Common myeloid progenitor, CD34-positive (primary cell): ENCODE data around the gene B3GLCT.

Experiments used
- CTCF ChIA-PET: fragments of 350-600 bp; sonication (Branson Sonifier 250); formaldehyde crosslinking; loops from one replicate; lab custom pipeline; 2021; ENCODE audit warnings: antibody characterized with exemption; lab: Charles Lee
- POLR2A ChIA-PET: fragments of 350-600 bp; sonication (Branson Sonifier 250); formaldehyde crosslinking; loops from one replicate; lab custom pipeline; 2021; ENCODE audit warnings: antibody characterized with exemption; lab: Charles Lee
- DNase-seq, 3 donors: peaks; one replicate each; pipeline versions ENCODE4 v3.0.0 to v3.0.0-alpha.2; 2013
- H3K27ac ChIP-seq, 2 experiments: 1 replicate in 1 of 2; 2 replicates in 1 of 2; pipeline ENCODE4 v1.7.0; 2013; ENCODE audit warnings: inconsistent platforms in 2 of 2, low read length in 2 of 2, mild to moderate bottlenecking in 2 of 2, low read depth in 1 of 2, moderate library complexity in 1 of 2; ENCODE audit not compliant: severe bottlenecking in 2 of 2, insufficient read depth in 1 of 2, poor library complexity in 1 of 2
- H3K27me3 ChIP-seq, 5 experiments: replicated peaks in 2 of 5; 1 replicate in 3 of 5; 2 replicates in 2 of 5; pipeline versions ENCODE4 v1.6.1 to v1.7.0; 2013; ENCODE audit warnings: low read length in 4 of 5, mild to moderate bottlenecking in 2 of 5, moderate library complexity in 2 of 5, inconsistent platforms in 1 of 5; ENCODE audit not compliant: insufficient read depth in 5 of 5, control insufficient read depth in 4 of 5
- H3K36me3 ChIP-seq, 4 experiments: 1 replicate in 2 of 4; 2 replicates in 2 of 4; pipeline versions ENCODE4 v1.6.1 to v1.7.0; 2013; ENCODE audit warnings: low read length in 3 of 4, control low read depth in 1 of 4, mild to moderate bottlenecking in 1 of 4; ENCODE audit not compliant: control insufficient read depth in 4 of 4, insufficient read depth in 4 of 4
- H3K4me1 ChIP-seq, 4 experiments: 1 replicate in 3 of 4; 2 replicates in 1 of 4; pipeline versions ENCODE4 v1.6.1 to v1.7.1; 2013; ENCODE audit warnings: low read length in 3 of 4, mild to moderate bottlenecking in 3 of 4, control low read depth in 1 of 4, inconsistent platforms in 1 of 4, moderate library complexity in 1 of 4; ENCODE audit not compliant: control insufficient read depth in 4 of 4, insufficient read depth in 4 of 4; ENCODE audit errors: control extremely low read depth in 1 of 4
- H3K4me3 ChIP-seq, 7 experiments: 1 replicate in 4 of 7; 2 replicates in 3 of 7; pipeline versions ENCODE4 v1.5.1 to v1.7.0; 2013; ENCODE audit warnings: mild to moderate bottlenecking in 7 of 7, low read length in 6 of 7, moderate library complexity in 6 of 7, inconsistent platforms in 2 of 7, low read depth in 2 of 7, control low read depth in 1 of 7; ENCODE audit not compliant: insufficient read depth in 4 of 7, control insufficient read depth in 1 of 7; ENCODE audit errors: extremely low read depth in 1 of 7
- H3K9me3 ChIP-seq, 5 experiments: 1 replicate in 4 of 5; 2 replicates in 1 of 5; pipeline versions ENCODE4 v1.6.1 to v1.7.1; 2013; ENCODE audit warnings: low read length in 4 of 5, mild to moderate bottlenecking in 2 of 5, inconsistent platforms in 1 of 5, low read depth in 1 of 5, moderate library complexity in 1 of 5; ENCODE audit not compliant: control insufficient read depth in 4 of 5, insufficient read depth in 2 of 5; ENCODE audit errors: control extremely low read depth in 1 of 5
- WGBS: methylation state at CpG from one replicate; pipeline ENCODE4 v1.1.5; 2013; ENCODE audit not compliant: insufficient coverage; 5-methylcytosine and 5-hydroxymethylcytosine counted together

B3GLCT gene

DNA sequence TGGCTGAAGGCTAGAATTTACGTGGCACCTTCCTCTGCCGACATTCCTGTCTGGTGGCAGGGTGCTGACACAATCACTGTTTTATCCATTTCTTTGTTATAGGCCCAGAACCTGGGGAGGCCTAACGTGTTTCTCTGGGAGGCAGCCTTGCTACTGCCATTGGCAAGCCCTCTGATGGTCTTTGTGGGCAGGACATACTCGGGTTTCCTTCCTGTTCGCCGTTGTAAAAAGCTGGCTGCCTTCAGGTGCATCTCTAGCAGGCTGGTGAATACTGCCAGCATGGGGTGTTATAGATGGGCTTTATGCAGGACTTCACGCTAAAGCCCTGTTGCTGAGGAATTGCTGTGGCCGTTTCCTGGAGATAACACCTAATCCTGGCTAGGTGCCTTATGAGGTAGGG is 28.1 kb downstream of the B3GLCT start:
- H3K4me1 ChIP-seq = peaks cover 0 to 3% (median 0%) of the 10 kb centered on the region in 4 experiments
- no peaks in the 10 kb centered on the region for H3K27me3 ChIP-seq
- DNase-seq = no peak
- H3K9me3 ChIP-seq = no peaks in the 10 kb centered on the region
- CTCF ChIA-PET = interaction anchor here (4.9 kb wide), 1 partner anchor 9 kb away, joined by 27 read pairs; no protein-coding TSS in a partner anchor
- 59% methylated on average over 6 of the region's 8 CpGs for WGBS
- POLR2A ChIA-PET = no interaction called here
- no peak overlapping the region for H3K27ac ChIP-seq
- no peak overlapping the region for H3K4me3 ChIP-seq
- no peaks in the 10 kb centered on the region for H3K36me3 ChIP-seq

- whole genome bisulfite sequencing = 93% methylated on average over 6 of the region's 6 CpGs
- ChIA-PET POLR2A (no interaction called here), CTCF (interaction anchor here (1.0 to 4.6 kb wide), 5 partner anchors 9 to 190 kb away, joined by 3 to 27 read pairs (median 15); no protein-coding TSS in a partner anchor)
- DNase-seq = no peak
- H3K9me3 ChIP-seq = no peaks in the 10 kb centered on the region
- no peaks in the 10 kb centered on the region for H3K4me1 ChIP-seq
- no peak overlapping the region for H3K27ac ChIP-seq
- H3K27me3 ChIP-seq = no peaks in the 10 kb centered on the region
- H3K4me3 ChIP-seq = no peak overlapping the region
- H3K36me3 ChIP-seq = no peaks in the 10 kb centered on the region
Observed at GRCh38 chr13:31234729-31235128, 35.0 kb downstream of the B3GLCT start.

DNA sequence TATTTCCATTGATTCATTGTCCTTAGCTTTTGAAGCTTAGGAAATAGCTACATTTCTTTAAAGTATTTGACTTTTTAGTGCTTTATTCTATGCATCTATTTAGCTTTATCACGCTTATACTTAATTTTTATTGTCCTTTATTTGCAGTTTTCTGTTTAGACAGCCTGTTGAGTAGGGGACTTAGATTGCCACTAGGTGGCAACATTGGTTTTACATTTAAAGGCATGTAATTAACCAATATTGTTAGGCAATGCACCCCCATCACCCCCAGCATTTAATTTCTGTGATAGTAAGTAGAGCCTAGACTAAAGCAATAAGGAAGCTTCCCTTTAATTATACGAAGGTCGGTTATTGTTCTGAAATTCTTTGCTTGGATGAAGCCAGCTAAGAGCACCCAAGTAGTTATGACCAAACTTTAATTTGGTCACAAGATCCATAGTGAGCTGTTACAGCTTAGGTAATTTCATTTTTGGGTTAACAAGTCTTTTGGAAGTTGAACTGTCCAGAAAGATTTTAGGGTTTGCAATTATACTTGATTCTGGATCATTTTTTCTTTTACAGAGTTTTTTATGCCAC is 36.5 kb downstream of the B3GLCT start:
- Histone ChIP-seq H3K36me3 (no peaks in the 10 kb centered on the region), H3K9me3 (no peaks in the 10 kb centered on the region), H3K4me3 (no peak overlapping the region), H3K27ac (no peak overlapping the region), H3K4me1 (no peaks in the 10 kb centered on the region), H3K27me3 (no peaks in the 10 kb centered on the region)
- 100% methylated on average over 2 of the region's 3 CpGs for WGBS
- POLR2A ChIA-PET = no interaction called here
- CTCF ChIA-PET = interaction anchor here (0.9 to 4.6 kb wide), 15 partner anchors 9 to 505 kb away, joined by 3 to 27 read pairs (median 4); no protein-coding TSS in a partner anchor
- DNase-seq = peak; percentile 47 to 65 (median 60)

- H3K4me1 ChIP-seq = no peaks in the 10 kb centered on the region
- H3K27me3 ChIP-seq = no peaks in the 10 kb centered on the region
- no peak for DNase-seq
- no peak overlapping the region for H3K27ac ChIP-seq
- no peaks in the 10 kb centered on the region for H3K36me3 ChIP-seq
- H3K4me3 ChIP-seq = no peak overlapping the region
- H3K9me3 ChIP-seq = no peaks in the 10 kb centered on the region
- POLR2A ChIA-PET = no interaction called here
- WGBS = 94% methylated on average over 2 of the region's 2 CpGs
- CTCF ChIA-PET = no interaction called here
Observed at GRCh38 chr13:31240921-31241320, 41.1 kb downstream of the B3GLCT start.

DNA sequence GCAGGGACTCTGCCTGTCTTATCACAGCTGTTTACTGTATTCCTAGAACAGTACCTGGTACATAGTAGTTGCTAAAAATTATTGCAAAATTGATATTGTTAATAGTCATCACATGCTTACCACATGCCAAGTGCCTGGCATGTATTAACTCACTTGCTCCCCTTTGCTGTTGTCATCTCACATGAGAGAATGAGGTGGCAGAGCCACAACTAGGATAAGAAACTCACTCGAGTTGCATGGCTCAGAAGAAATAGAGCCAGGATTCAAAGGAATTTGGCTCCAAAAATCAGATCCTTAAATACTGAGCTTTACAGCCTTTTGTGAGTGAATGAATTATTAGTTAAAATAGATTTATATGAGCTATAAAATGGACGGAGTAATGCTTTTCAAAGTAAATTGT is 42.6 kb downstream of the B3GLCT start:
- WGBS = 100% methylated on average over 1 of the region's 2 CpGs
- DNase-seq = no peak
- ChIA-PET CTCF (interaction anchor here (0.6 to 1.1 kb wide), 2 partner anchors 19 to 182 kb away, joined by 3 to 4 read pairs; no protein-coding TSS in a partner anchor), POLR2A (no interaction called here)
- H3K27ac ChIP-seq = no peak overlapping the region
- no peaks in the 10 kb centered on the region for H3K36me3 ChIP-seq
- no peaks in the 10 kb centered on the region for H3K27me3 ChIP-seq
- no peaks in the 10 kb centered on the region for H3K4me1 ChIP-seq
- no peak overlapping the region for H3K4me3 ChIP-seq
- H3K9me3 ChIP-seq = no peaks in the 10 kb centered on the region

DNA sequence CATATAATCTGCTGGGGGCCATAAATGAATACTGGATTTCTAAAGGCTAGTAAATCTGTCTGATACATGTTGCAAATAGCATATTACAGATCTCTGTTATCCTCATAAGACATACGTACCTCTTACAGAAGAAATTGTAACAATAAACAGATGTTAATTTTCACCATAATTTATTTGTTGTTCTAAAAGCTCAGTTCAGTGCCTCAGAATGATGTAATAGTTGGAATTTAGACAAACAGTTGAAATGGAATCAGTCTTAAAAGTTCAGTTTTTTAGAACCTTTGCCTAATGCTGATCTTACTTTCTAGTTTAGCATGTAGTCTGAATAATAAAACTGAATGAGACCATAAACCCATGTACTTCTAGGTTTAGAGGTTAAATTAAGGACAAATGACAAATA is 43.1 kb downstream of the B3GLCT start:
- WGBS = no CpG with 5 or more reads among the region's 1 CpG
- H3K4me1 ChIP-seq = no peaks in the 10 kb centered on the region
- no peak overlapping the region for H3K4me3 ChIP-seq
- no peaks in the 10 kb centered on the region for H3K36me3 ChIP-seq
- H3K27ac ChIP-seq = no peak overlapping the region
- POLR2A ChIA-PET = no interaction called here
- DNase-seq = no peak
- no peaks in the 10 kb centered on the region for H3K9me3 ChIP-seq
- CTCF ChIA-PET = interaction anchor here (1.1 kb wide), 1 partner anchor 20 kb away, joined by 4 read pairs; no protein-coding TSS in a partner anchor
- no peaks in the 10 kb centered on the region for H3K27me3 ChIP-seq

- ChIA-PET CTCF (interaction anchor here (3.1 kb wide), 1 partner anchor 10 kb away, joined by 15 read pairs; no protein-coding TSS in a partner anchor), POLR2A (no interaction called here)
- Histone ChIP-seq H3K27ac (no peak overlapping the region), H3K36me3 (no peaks in the 10 kb centered on the region), H3K4me1 (no peaks in the 10 kb centered on the region), H3K27me3 (no peaks in the 10 kb centered on the region), H3K9me3 (no peaks in the 10 kb centered on the region), H3K4me3 (no peak overlapping the region)
- no peak for DNase-seq
- no CpG with 5 or more reads among the region's 1 CpG for WGBS
Observed at GRCh38 chr13:31245598-31246373, 46.0 kb downstream of the B3GLCT start.
